Upper lobe of left lung (tissue), 4 donors: ENCODE data around the gene DCAF17.

Source experiments
- CTCF ChIP-seq, 6 experiments: fragments of 450-650 bp in 4 of 6; fragments of 200-600 bp in 2 of 6; sonication (generic) in 2 of 6; IDR thresholded peaks; one replicate each; pipeline ENCODE4 v1.5.1; 2016 to 2019; ENCODE audit warnings: antibody characterized with exemption in 6 of 6
- POLR2A ChIP-seq, 4 donors: fragments of 450-650 bp; IDR thresholded peaks; one replicate each; pipeline ENCODE4 v1.5.1; 2016 to 2017; ENCODE audit warnings: antibody characterized with exemption in 4 of 4, mild to moderate bottlenecking in 2 of 4

GRCh38 chr2:171459498-171459897 is 25.5 kb downstream of the DCAF17 start:
- TF ChIP-seq CTCF (IDR thresholded peaks at IDR 0.05), result no peak
- TF ChIP-seq POLR2A (IDR thresholded peaks at IDR 0.05), result no peak
